GM21576 (cell line): ENCODE measurements around the gene OPCML.
"Not testable (repeated sequence)": the region's sequence is repeated elsewhere in the genome, so short reads cannot be mapped to it uniquely, and the experiment has no call there.

ENCODE experiments used
- ATAC-seq: cut with Tn5 transposase; IDR thresholded peaks from one replicate; pipeline ENCODE4 v1.9.1; 2021; ENCODE audit warnings: mild to moderate bottlenecking, moderate library complexity; ENCODE audit not compliant: unreplicated experiment

OPCML gene

DNA sequence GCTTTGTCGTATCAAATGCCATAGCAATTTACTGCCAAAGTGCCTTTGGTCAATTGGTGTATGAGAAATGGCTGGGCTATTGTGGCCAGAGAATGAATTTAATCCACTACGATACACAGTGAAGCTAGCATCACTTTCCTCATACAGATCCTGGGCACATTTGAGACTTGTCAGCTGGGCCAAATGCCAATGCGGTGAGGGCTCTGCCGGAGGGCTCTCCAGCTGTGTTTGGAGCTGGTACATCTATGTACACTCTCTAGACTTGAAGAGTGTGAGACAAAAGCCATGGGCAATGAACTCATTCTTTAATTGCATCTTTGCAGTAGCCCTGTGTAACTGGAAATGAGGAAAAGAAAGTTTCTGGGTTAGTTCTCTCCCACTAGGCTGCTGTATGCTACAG lies 1109.0 kb downstream of the OPCML start:
- no peak for ATAC-seq

DNA sequence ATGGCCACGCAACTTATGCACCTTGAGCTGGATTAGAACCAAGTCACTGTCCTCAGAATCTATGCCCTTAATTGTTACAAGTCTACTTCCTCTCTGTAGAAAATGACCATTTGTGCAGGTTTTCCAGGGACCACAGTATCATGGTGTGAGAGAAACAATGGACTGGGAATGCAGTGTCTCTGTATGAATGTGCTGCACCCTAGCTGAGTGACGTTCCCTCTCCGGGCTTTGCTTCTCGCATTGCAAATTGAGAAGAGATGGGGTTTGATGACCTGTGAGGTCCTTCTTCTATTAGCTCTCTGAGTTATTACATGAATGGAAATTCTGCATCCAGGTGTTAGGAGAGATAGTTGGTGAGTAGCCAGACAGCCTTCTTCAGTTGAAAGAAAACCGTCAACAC lies 1109.6 kb downstream of the OPCML start:
- ATAC-seq, result no peak

DNA sequence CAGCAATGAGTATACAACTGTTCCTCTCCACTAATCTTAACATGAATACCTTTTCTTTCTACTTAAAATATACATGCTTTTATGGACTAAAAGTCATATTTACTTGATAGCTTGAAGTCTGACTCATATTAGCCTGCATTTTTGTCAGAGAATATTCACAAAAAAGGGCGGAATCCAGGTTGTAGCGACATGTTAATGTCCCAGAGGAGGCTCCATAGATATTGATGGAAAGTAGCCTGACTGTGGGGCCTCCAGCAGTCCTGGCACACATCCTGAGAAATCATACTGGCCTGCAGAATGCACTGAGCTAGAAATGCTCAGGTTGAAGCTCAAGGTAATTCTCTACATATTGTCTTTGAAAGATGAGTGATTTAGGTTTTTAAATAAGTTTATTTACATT lies 1110.7 kb downstream of the OPCML start:
- ATAC-seq, result no peak

DNA sequence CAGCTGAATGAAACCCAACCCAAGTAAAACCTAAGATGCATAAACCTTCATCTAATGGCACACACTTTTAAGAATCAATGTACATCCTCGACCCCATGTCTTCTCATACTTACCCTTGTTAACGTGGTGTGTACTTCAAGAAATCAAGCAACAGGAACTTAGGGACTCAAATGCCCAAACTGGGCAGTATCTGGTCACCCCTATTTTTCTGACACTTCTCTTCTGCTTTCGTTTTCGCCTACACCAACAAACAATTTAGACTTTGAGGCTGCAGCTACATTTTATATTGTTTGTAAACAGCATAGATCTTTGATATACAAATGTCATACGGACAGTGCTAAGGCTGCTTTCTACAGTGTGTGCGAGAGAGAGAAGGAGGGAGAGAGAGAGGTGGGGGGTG lies 1117.8 kb downstream of the OPCML start:
- no peak for ATAC-seq

DNA sequence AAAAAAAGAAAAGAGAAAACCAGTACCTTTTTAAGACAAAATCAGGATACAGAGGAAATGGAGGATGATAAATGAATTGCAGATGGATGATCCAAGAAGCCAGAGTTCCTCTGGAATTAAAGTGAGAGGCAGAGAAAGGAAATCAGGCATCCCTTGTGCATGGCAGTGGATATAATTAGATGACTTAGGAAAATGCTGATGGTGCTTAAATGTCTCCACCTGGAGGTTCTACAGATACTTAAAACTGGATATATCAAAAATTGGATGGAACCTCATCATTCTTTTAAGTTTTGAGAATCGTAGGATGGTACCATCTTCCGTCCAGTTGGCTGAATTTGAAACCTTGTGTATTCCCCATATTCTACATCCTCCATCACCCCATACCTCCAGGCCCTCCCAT lies 1121.9 kb downstream of the OPCML start:
- no peak for ATAC-seq

GRCh38 chr11:132409573-132410355 lies 1122.5 kb downstream of the OPCML start:
- no peak for ATAC-seq

DNA sequence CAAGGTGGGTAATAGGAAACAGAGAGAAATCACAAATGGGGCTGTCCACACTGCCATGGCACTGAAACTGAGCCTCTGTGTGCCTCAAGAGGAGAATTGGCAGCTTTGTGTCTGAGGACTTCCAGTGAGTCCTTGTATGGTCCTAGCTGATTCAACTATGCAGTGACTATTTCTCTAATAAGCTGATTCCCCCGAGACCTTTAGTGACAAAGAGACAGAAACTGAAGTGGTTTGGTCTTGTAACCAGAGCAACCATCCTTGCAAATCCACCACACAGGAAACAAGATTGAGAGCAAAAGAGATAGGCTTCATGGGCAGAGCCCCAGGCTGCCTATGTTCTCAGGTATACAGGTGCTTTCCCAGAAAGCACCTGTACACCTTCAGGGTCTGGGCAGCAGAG lies 1123.4 kb downstream of the OPCML start:
- peak; percentile 62 for ATAC-seq

GRCh38 chr11:132405728-132406127 lies 1126.6 kb downstream of the OPCML start:
- ATAC-seq, result no peak

DNA sequence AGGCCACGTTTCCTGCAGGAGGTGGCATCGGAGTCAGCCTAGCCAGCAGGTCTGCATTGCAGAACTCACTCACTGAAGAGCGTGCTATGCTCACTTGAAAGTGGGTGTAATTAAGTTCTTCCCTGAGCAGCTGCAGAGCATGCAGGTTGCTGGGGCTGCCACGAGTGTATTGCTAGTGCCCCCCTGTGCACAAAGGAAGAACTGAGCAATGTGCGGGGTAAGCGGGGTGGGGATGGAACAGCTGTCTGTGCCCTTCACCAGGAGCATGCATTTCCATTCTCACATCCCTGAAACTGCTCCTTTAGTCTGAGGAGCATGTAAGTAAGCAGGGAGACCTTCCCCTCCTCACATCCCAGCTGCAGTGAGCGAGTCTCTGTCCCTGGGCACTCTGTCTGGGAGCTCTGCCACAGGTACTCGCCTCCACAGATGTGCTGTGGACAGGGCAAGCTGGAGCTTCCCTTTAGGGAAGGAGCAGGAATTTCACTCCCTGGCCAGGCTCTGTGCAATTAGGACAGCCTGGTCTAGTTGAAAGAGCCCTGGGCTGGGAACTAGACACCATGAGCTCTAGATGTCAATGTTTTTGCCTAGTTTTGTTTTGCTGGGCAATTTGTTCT lies 1130.1 kb downstream of the OPCML start:
- ATAC-seq, result peak; percentile 94

- ATAC-seq, result no peak
Measured at GRCh38 chr11:132396318-132396717, 1136.0 kb downstream of the OPCML start.

- no peak for ATAC-seq
Measured at GRCh38 chr11:132395434-132395833, 1136.9 kb downstream of the OPCML start.

DNA sequence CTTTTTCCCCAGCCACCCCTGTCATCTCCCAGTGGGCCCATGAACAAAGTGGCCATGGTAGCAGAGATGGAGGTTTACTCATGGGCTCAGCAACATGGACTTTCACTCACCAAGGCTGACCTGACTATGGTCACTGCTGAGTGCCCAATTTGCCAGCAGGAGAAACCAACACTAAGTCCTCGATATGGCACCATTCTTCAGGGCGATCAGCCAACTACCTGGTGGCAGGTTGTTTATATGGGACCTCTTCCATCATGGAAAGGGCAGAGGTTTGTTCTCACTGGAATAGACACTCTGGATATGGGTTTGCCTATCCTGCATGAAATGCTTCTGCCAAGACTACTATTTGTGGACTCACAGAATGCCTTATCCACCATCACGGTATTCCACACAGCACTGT lies 1152.8 kb downstream of the OPCML start:
- ATAC-seq, result no peak

GRCh38 chr11:132373405-132374143 lies 1158.7 kb downstream of the OPCML start:
- ATAC-seq, result no peak

- not testable (repeated sequence) for ATAC-seq
Measured at GRCh38 chr11:132370114-132370513, 1162.2 kb downstream of the OPCML start.

GRCh38 chr11:132367293-132367692 lies 1165.0 kb downstream of the OPCML start:
- no peak for ATAC-seq

- ATAC-seq, result no peak
Measured at GRCh38 chr11:132365650-132366049, 1166.7 kb downstream of the OPCML start.
